GM12878 (cell line): ENCODE results near the gene SUGP1. TPM values are rescaled to one million over a fixed set of nuclear protein-coding genes. Genes with fewer than 3 reads are reported as not detected.

ENCODE experiments used
- ATAC-seq: fragments of 200-7000 bp; cut with Tn5 transposase; 3 replicates; pipeline ENCODE4 v1.9.1; 2020; ENCODE audit warnings: mild to moderate bottlenecking, moderate library complexity
- BruUV-seq: library from RNA; stranded (reverse); fragments of 400-500 nt; replicated peaks from 2 replicates; lab custom pipeline; 2021; lab: Mats Ljungman, UMichigan
- CTCF ChIA-PET: fragments of 300-600 bp; sonication (Branson Sonifier 250); formaldehyde crosslinking; extraction: SDS; loops from one replicate; lab custom pipeline; 2021; ENCODE audit warnings: inconsistent platforms; lab: Yijun Ruan, JAX
- POLR2A ChIA-PET: fragments of 350-600 bp; formaldehyde crosslinking; extraction: SDS; loops from one replicate; lab custom pipeline; 2021; ENCODE audit warnings: inconsistent platforms; lab: Charles Lee
- RAD21 ChIA-PET: fragments of 300-600 bp; sonication (Branson Sonifier 250); formaldehyde crosslinking; loops from one replicate; lab custom pipeline; 2023; ENCODE audit warnings: antibody characterized with exemption; ENCODE audit not compliant: unreplicated experiment; lab: Charles Lee
- SMC1A ChIA-PET: fragments of 300-600 bp; sonication (Branson Sonifier 250); formaldehyde crosslinking; loops from one replicate; lab custom pipeline; 2023; ENCODE audit not compliant: unreplicated experiment, uncharacterized antibody; lab: Charles Lee
- DNase-seq: peaks from one replicate; pipeline ENCODE4 v3.0.0-alpha.2; 2011; ENCODE audit warnings: low read depth, low spot score
- FAIRE-seq: peaks from 3 replicates; lab custom pipeline; 2011; peaks lifted over from hg19 to GRCh38; lab: Jason Lieb, UNC
- H2AFZ ChIP-seq: 2 replicates; pipeline ENCODE4 v1.6.0; 2011; ENCODE audit warnings: low read depth, low read length, control low read depth; ENCODE audit not compliant: control insufficient read depth
- H3K27ac ChIP-seq: 2 replicates; pipeline ENCODE4 v1.5.1; 2011; ENCODE audit warnings: control low read depth; ENCODE audit not compliant: control insufficient read depth, insufficient read depth
- H3K27me3 ChIP-seq, 2 experiments: replicated peaks in 1 of 2; 2 replicates each; pipeline versions ENCODE4 v1.6.0 to v1.6.1; 2011; ENCODE audit warnings: low read length in 1 of 2; ENCODE audit not compliant: control insufficient read depth in 2 of 2, insufficient read depth in 2 of 2
- H3K36me3 ChIP-seq, 2 experiments: 2 replicates each; pipeline ENCODE4 v1.5.1; 2011; ENCODE audit warnings: low read length in 1 of 2; ENCODE audit not compliant: control insufficient read depth in 2 of 2, insufficient read depth in 2 of 2
- H3K4me1 ChIP-seq: 2 replicates; pipeline ENCODE4 v1.6.1; 2011; ENCODE audit warnings: mild to moderate bottlenecking, low read length, moderate library complexity, mixed read lengths; ENCODE audit not compliant: control insufficient read depth, insufficient read depth
- H3K4me2 ChIP-seq: 2 replicates; pipeline ENCODE4 v1.6.0; 2011; ENCODE audit warnings: control low read depth; ENCODE audit not compliant: control insufficient read depth, insufficient read depth
- H3K4me3 ChIP-seq: fragments of 200-600 bp; sonication (generic); 2 replicates; pipeline ENCODE4 v1.5.1; 2016
- H3K79me2 ChIP-seq: 2 replicates; pipeline ENCODE4 v1.6.0; 2011; ENCODE audit warnings: low read length; ENCODE audit not compliant: control insufficient read depth, insufficient read depth
- H3K9ac ChIP-seq: 2 replicates; pipeline ENCODE4 v1.8.0; 2011; ENCODE audit warnings: low read length, control low read depth, mixed read lengths; ENCODE audit not compliant: control insufficient read depth, insufficient read depth
- H3K9me3 ChIP-seq: replicated peaks from 3 replicates; pipeline ENCODE4 v1.5.1; 2011; ENCODE audit warnings: mild to moderate bottlenecking, low read length; ENCODE audit not compliant: control insufficient read depth, insufficient read depth
- H4K20me1 ChIP-seq: 2 replicates; pipeline ENCODE4 v1.6.0; 2011; ENCODE audit not compliant: control insufficient read depth, insufficient read depth
- CHD4 ChIP-seq: fragments of 200-600 bp; sonication (generic); IDR thresholded peaks from 2 replicates; pipeline ENCODE4 v1.6.1; 2016; ENCODE audit warnings: mild to moderate bottlenecking
- DPF2 ChIP-seq: fragments of 450-650 bp; IDR thresholded peaks from 2 replicates; pipeline ENCODE4 v1.6.1; 2017; ENCODE audit warnings: mild to moderate bottlenecking
- FOS ChIP-seq: IDR thresholded peaks from 3 replicates; pipeline ENCODE4 v1.6.1; 2011; ENCODE audit warnings: borderline replicate concordance; ENCODE audit not compliant: insufficient read length; ENCODE audit errors: extremely low read depth
- KLF5 ChIP-seq: fragments of 450-650 bp; IDR thresholded peaks from 2 replicates; pipeline ENCODE4 v1.6.1; 2014; ENCODE audit warnings: mild to moderate bottlenecking; ENCODE audit not compliant: partially characterized antibody
- MEF2A ChIP-seq: IDR thresholded peaks from 2 replicates; pipeline ENCODE4 v1.6.1; 2011; ENCODE audit warnings: low read depth, mild to moderate bottlenecking, low read length, moderate library complexity; ENCODE audit not compliant: insufficient read depth
- MEF2B ChIP-seq: fragments of 450-650 bp; IDR thresholded peaks from 2 replicates; pipeline ENCODE4 v1.6.1; 2018; ENCODE audit warnings: mild to moderate bottlenecking, moderate library complexity; ENCODE audit not compliant: partially characterized antibody, poor library complexity, severe bottlenecking
- MTA2 ChIP-seq: fragments of 450-650 bp; IDR thresholded peaks from 2 replicates; pipeline ENCODE4 v1.6.1; 2016; ENCODE audit warnings: low read depth, mild to moderate bottlenecking, moderate library complexity
- NR2C2 ChIP-seq: IDR thresholded peaks from 2 replicates; pipeline ENCODE4 v1.6.1; 2011; ENCODE audit warnings: borderline replicate concordance, low read depth; ENCODE audit not compliant: control insufficient read depth, insufficient read length
- SUPT20H ChIP-seq: IDR thresholded peaks from 2 replicates; pipeline ENCODE4 v1.6.1; 2011; ENCODE audit warnings: low read depth, mild to moderate bottlenecking, low read length, moderate library complexity, borderline replicate concordance; ENCODE audit not compliant: control insufficient read depth
- ZNF384 ChIP-seq: IDR thresholded peaks from 2 replicates; pipeline ENCODE4 v1.6.1; 2012; ENCODE audit warnings: low read depth, mild to moderate bottlenecking, low read length, improper control_type of control experiment, borderline replicate concordance
- WGBS: methylation state at CpG from one replicate; pipeline ENCODE4 v1.1.6; 2016; ENCODE audit warnings: low lambda C conversion rate; ENCODE audit not compliant: insufficient replicate concordance, insufficient coverage; ENCODE audit errors: missing lambda C conversion rate; 5-methylcytosine and 5-hydroxymethylcytosine counted together
- in situ Hi-C: fragments of 300-500 bp; cut with MboI; formaldehyde crosslinking; loops from 9 replicates; pipeline ENCODE4 v1.14.3; 2018; ENCODE audit warnings: mixed read lengths
- intact Hi-C: fragments of 100-400 bp; cut with micrococcal nuclease; formaldehyde crosslinking; loops from one replicate; pipeline ENCODE4 v1.14.2; 2022; ENCODE audit not compliant: unreplicated experiment
- polyA plus RNA-seq, 11 experiments: library from polyadenylated mRNA; depleted of rRNA in 4 of 11; unstranded in 6 of 11; stranded (reverse) in 5 of 11; fragments of >200 nt; fragmentation: Nextera tagmentation in 4 of 11; fragmentation: Illumina TruSeq in 1 of 11; extraction: Ambion mirVana in 4 of 11; extraction: Trizol in 1 of 11; gene quantifications; 1 replicate in 1 of 11; 2 replicates in 10 of 11; pipeline versions ENCODE4 v1.2.1 to v1.2.3, GENCODE V29; 2011 to 2016; ENCODE audit warnings: inconsistent platforms in 2 of 11, missing spikeins in 2 of 11, low read depth in 1 of 11
- total RNA-seq, 4 experiments: library from RNA; depleted of rRNA in 3 of 4; stranded (reverse); fragments of >200 nt in 3 of 4; fragmentation: Illumina TruSeq in 1 of 4; extraction: Trizol in 1 of 4; gene quantifications; 2 replicates each; pipeline versions ENCODE4 v1.2.1 to v1.2.3, GENCODE V29; 2013 to 2021
- TF ChIP-seq, protein P1 (sequence below): fragments of 450-650 bp; IDR thresholded peaks from 2 replicates; pipeline ENCODE4 v1.6.1; 2018; ENCODE audit warnings: mild to moderate bottlenecking, low read depth, moderate library complexity; ENCODE audit not compliant: partially characterized antibody
- TF ChIP-seq, protein P2 (sequence below): fragments of 150-350 bp; IDR thresholded peaks from 2 replicates; pipeline ENCODE4 v1.6.1; 2014; ENCODE audit warnings: mild to moderate bottlenecking, low read depth, low read length
- TF ChIP-seq, protein P3 (sequence below): IDR thresholded peaks from 2 replicates; pipeline ENCODE4 v1.6.1; 2012; ENCODE audit warnings: low read length, inconsistent platforms
- TF ChIP-seq, protein P4 (sequence below): IDR thresholded peaks from 2 replicates; pipeline ENCODE4 v1.6.1; 2012; ENCODE audit warnings: improper control_type of control experiment, low read depth, low read length; ENCODE audit not compliant: insufficient replicate concordance

Gene SUGP1
- total and polyA plus RNA-seq, 10 of the 15 experiments (the other 5 are each of a cell fraction or from before 2014, with no cell fraction given) = 1.6 to 70.2 (median 38.4) TPM

DNA sequence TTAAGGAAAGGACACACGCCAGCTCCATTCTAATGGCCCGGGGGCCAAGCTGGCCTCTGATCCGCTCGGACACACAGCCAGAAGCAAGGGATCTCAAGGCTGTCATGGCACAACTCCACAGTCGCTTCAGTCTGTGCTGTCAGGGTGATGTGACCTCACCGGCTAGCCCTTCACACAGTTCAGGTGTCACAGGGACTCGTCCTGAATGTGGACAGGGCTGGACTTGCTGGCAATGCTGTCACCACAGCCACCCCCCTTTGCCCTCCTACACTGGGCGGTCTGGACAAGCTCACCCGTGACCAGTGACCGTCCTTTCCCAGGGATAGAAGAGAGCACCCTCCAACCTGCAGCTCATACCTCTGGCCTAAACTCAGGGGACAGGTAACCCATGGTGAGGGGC lies 15.2 kb downstream of the SUGP1 start:
- DNase-seq (no peak), FAIRE-seq (no peak), ATAC-seq (no peak)
- RAD21 ChIA-PET = no interaction called here
- intact Hi-C loops = no loop called here
- CTCF ChIA-PET = no interaction called here
- Histone ChIP-seq H3K36me3 (peaks cover 13 to 34% of the 10 kb centered on the region in 2 experiments), H2AFZ (no peak overlapping the region), H4K20me1 (no peaks in the 10 kb centered on the region), H3K9ac (no peak overlapping the region), H3K79me2 (no peaks in the 10 kb centered on the region), H3K27ac (no peak overlapping the region), H3K4me1 (no peaks in the 10 kb centered on the region), H3K4me3 (no peak overlapping the region), H3K9me3 (no peaks in the 10 kb centered on the region), H3K4me2 (no peak overlapping the region), H3K27me3 (no peaks in the 10 kb centered on the region)
- in situ Hi-C loops = no loop called here
- POLR2A ChIA-PET = no interaction called here
- WGBS = 80% methylated on average over 10 of the region's 10 CpGs
- no TSS peak for BruUV-seq
- SMC1A ChIA-PET = no interaction called here
- TF ChIP-seq MEF2A = no peak
- TF ChIP-seq KLF5 = no peak
- TF ChIP-seq, protein P1, sequence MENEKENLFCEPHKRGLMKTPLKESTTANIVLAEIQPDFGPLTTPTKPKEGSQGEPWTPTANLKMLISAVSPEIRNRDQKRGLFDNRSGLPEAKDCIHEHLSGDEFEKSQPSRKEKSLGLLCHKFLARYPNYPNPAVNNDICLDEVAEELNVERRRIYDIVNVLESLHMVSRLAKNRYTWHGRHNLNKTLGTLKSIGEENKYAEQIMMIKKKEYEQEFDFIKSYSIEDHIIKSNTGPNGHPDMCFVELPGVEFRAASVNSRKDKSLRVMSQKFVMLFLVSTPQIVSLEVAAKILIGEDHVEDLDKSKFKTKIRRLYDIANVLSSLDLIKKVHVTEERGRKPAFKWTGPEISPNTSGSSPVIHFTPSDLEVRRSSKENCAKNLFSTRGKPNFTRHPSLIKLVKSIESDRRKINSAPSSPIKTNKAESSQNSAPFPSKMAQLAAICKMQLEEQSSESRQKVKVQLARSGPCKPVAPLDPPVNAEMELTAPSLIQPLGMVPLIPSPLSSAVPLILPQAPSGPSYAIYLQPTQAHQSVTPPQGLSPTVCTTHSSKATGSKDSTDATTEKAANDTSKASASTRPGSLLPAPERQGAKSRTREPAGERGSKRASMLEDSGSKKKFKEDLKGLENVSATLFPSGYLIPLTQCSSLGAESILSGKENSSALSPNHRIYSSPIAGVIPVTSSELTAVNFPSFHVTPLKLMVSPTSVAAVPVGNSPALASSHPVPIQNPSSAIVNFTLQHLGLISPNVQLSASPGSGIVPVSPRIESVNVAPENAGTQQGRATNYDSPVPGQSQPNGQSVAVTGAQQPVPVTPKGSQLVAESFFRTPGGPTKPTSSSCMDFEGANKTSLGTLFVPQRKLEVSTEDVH = no peak
- TF ChIP-seq, protein P2, sequence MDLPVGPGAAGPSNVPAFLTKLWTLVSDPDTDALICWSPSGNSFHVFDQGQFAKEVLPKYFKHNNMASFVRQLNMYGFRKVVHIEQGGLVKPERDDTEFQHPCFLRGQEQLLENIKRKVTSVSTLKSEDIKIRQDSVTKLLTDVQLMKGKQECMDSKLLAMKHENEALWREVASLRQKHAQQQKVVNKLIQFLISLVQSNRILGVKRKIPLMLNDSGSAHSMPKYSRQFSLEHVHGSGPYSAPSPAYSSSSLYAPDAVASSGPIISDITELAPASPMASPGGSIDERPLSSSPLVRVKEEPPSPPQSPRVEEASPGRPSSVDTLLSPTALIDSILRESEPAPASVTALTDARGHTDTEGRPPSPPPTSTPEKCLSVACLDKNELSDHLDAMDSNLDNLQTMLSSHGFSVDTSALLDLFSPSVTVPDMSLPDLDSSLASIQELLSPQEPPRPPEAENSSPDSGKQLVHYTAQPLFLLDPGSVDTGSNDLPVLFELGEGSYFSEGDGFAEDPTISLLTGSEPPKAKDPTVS = no peak
- no peak for TF ChIP-seq ZNF384
- TF ChIP-seq CHD4 = no peak
- TF ChIP-seq, protein P3, sequence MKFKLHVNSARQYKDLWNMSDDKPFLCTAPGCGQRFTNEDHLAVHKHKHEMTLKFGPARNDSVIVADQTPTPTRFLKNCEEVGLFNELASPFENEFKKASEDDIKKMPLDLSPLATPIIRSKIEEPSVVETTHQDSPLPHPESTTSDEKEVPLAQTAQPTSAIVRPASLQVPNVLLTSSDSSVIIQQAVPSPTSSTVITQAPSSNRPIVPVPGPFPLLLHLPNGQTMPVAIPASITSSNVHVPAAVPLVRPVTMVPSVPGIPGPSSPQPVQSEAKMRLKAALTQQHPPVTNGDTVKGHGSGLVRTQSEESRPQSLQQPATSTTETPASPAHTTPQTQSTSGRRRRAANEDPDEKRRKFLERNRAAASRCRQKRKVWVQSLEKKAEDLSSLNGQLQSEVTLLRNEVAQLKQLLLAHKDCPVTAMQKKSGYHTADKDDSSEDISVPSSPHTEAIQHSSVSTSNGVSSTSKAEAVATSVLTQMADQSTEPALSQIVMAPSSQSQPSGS = no peak
- no peak for TF ChIP-seq FOS
- TF ChIP-seq MTA2 = no peak
- TF ChIP-seq MEF2B = no peak
- no peak for TF ChIP-seq NR2C2
- TF ChIP-seq, protein P4, sequence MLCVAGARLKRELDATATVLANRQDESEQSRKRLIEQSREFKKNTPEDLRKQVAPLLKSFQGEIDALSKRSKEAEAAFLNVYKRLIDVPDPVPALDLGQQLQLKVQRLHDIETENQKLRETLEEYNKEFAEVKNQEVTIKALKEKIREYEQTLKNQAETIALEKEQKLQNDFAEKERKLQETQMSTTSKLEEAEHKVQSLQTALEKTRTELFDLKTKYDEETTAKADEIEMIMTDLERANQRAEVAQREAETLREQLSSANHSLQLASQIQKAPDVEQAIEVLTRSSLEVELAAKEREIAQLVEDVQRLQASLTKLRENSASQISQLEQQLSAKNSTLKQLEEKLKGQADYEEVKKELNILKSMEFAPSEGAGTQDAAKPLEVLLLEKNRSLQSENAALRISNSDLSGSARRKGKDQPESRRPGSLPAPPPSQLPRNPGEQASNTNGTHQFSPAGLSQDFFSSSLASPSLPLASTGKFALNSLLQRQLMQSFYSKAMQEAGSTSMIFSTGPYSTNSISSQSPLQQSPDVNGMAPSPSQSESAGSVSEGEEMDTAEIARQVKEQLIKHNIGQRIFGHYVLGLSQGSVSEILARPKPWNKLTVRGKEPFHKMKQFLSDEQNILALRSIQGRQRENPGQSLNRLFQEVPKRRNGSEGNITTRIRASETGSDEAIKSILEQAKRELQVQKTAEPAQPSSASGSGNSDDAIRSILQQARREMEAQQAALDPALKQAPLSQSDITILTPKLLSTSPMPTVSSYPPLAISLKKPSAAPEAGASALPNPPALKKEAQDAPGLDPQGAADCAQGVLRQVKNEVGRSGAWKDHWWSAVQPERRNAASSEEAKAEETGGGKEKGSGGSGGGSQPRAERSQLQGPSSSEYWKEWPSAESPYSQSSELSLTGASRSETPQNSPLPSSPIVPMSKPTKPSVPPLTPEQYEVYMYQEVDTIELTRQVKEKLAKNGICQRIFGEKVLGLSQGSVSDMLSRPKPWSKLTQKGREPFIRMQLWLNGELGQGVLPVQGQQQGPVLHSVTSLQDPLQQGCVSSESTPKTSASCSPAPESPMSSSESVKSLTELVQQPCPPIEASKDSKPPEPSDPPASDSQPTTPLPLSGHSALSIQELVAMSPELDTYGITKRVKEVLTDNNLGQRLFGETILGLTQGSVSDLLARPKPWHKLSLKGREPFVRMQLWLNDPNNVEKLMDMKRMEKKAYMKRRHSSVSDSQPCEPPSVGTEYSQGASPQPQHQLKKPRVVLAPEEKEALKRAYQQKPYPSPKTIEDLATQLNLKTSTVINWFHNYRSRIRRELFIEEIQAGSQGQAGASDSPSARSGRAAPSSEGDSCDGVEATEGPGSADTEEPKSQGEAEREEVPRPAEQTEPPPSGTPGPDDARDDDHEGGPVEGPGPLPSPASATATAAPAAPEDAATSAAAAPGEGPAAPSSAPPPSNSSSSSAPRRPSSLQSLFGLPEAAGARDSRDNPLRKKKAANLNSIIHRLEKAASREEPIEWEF = no peak
- no peak for TF ChIP-seq DPF2
- no peak for TF ChIP-seq SUPT20H
